Neural progenitor cell (in vitro differentiated cells): ENCODE data around the gene TOR1AIP2. TPM values are rescaled to one million over a fixed set of nuclear protein-coding genes. Genes with fewer than 3 reads are reported as not detected.

ENCODE experiments used
- DNase-seq: peaks from one replicate; pipeline ENCODE4 v3.0.0-alpha.2; 2016; ENCODE audit warnings: low spot score
- H2AFZ ChIP-seq: fragments of 200-600 bp; sonication (generic); replicated peaks from 2 replicates; pipeline ENCODE4 v1.6.1; 2016; ENCODE audit warnings: antibody characterized with exemption
- H3F3A ChIP-seq: fragments of 200-600 bp; sonication (generic); 2 replicates; pipeline ENCODE4 v1.6.1; 2016; ENCODE audit warnings: antibody characterized with exemption, low read depth
- H3K27ac ChIP-seq: fragments of 200-600 bp; sonication (generic); 2 replicates; pipeline ENCODE4 v1.5.1; 2016; ENCODE audit warnings: mild to moderate bottlenecking
- H3K27me3 ChIP-seq: fragments of 200-600 bp; sonication (generic); 2 replicates; pipeline ENCODE4 v1.6.1; 2016; ENCODE audit warnings: mild to moderate bottlenecking, moderate library complexity
- H3K36me3 ChIP-seq: fragments of 200-600 bp; sonication (generic); 2 replicates; pipeline ENCODE4 v1.5.1; 2016
- H3K4me1 ChIP-seq: fragments of 200-600 bp; sonication (generic); 2 replicates; pipeline ENCODE4 v1.6.1; 2016; ENCODE audit warnings: mixed run types
- H3K4me2 ChIP-seq: fragments of 200-600 bp; sonication (generic); 2 replicates; pipeline ENCODE4 v1.6.1; 2016
- H3K4me3 ChIP-seq: fragments of 200-600 bp; sonication (generic); 2 replicates; pipeline ENCODE4 v1.5.1; 2016
- H3K79me2 ChIP-seq: fragments of 200-600 bp; sonication (generic); 2 replicates; pipeline ENCODE4 v1.6.1; 2016; ENCODE audit warnings: low read depth
- H3K9ac ChIP-seq: fragments of 200-600 bp; sonication (generic); 2 replicates; pipeline ENCODE4 v1.6.1; 2016
- H3K9me3 ChIP-seq: fragments of 200-600 bp; sonication (generic); 2 replicates; pipeline ENCODE4 v1.5.1; 2016; ENCODE audit warnings: low read depth
- H4K20me1 ChIP-seq: fragments of 200-600 bp; sonication (generic); 2 replicates; pipeline ENCODE4 v1.6.1; 2016; ENCODE audit warnings: low read depth
- H3K27ac Mint-ChIP-seq: 3 replicates; pipeline ENCODE4 v1.8.0; 2021; ENCODE audit warnings: mixed read lengths
- H3K27me3 Mint-ChIP-seq: 2 replicates; pipeline ENCODE4 v1.8.0; 2022; ENCODE audit warnings: low read depth, mild to moderate bottlenecking, inconsistent platforms, moderate library complexity, mixed read lengths; ENCODE audit not compliant: insufficient read depth
- H3K36me3 Mint-ChIP-seq: 3 replicates; pipeline ENCODE4 v1.8.0; 2021; ENCODE audit warnings: mixed read lengths
- H3K4me1 Mint-ChIP-seq: 3 replicates; pipeline ENCODE4 v1.8.0; 2021; ENCODE audit warnings: mixed read lengths
- H3K4me3 Mint-ChIP-seq: 3 replicates; pipeline ENCODE4 v1.8.0; 2021; ENCODE audit warnings: mild to moderate bottlenecking, moderate library complexity, mixed read lengths
- H3K9me3 Mint-ChIP-seq: 3 replicates; pipeline ENCODE4 v1.8.0; 2020; ENCODE audit warnings: mixed read lengths
- CTCF ChIP-seq: fragments of 200-600 bp; sonication (generic); IDR thresholded peaks from 2 replicates; pipeline ENCODE4 v1.5.1; 2017; ENCODE audit warnings: antibody characterized with exemption, mild to moderate bottlenecking
- EZH2 ChIP-seq: fragments of 200-600 bp; sonication (generic); IDR thresholded peaks from 2 replicates; pipeline ENCODE4 v1.6.1; 2017; ENCODE audit warnings: antibody characterized with exemption, mild to moderate bottlenecking, moderate library complexity
- EZH2phosphoT487 ChIP-seq: fragments of 200-600 bp; sonication (generic); IDR thresholded peaks from 2 replicates; pipeline ENCODE4 v1.6.1; 2017; ENCODE audit warnings: antibody characterized with exemption
- total RNA-seq: library from RNA; depleted of rRNA; stranded (reverse); fragments of >200 nt; gene quantifications from 2 replicates; pipeline ENCODE4 v1.2.3, GENCODE V29; 2015; ENCODE audit warnings: low replicate concordance

TOR1AIP2 gene
- total RNA-seq, 1 donor from 2014 or later = 89.5 TPM

GRCh38 chr1:179808503-179808902 is 69.1 kb downstream of the TOR1AIP2 start:
- no peak overlapping the region for H3K4me2 ChIP-seq
- no peaks in the 10 kb centered on the region for H4K20me1 ChIP-seq
- no peaks in the 10 kb centered on the region for H3K9me3 ChIP-seq
- H3K9ac ChIP-seq = no peak overlapping the region
- no peak for DNase-seq
- H3F3A ChIP-seq = no peaks in the 10 kb centered on the region
- H3K9me3 Mint-ChIP-seq = no peaks in the 10 kb centered on the region
- H3K27ac Mint-ChIP-seq = no peak overlapping the region
- H3K27me3 ChIP-seq = peaks cover 5% of the 10 kb centered on the region
- TF ChIP-seq EZH2phosphoT487 = no peak
- TF ChIP-seq EZH2 = no peak
- no peak for TF ChIP-seq CTCF
- H3K4me1 Mint-ChIP-seq = peaks cover 16% of the 10 kb centered on the region
- H3K27me3 Mint-ChIP-seq = peaks cover 5% of the 10 kb centered on the region
- no peak overlapping the region for H3K4me3 ChIP-seq
- no peak overlapping the region for H3K27ac ChIP-seq
- no peak overlapping the region for H2AFZ ChIP-seq
- no peaks in the 10 kb centered on the region for H3K36me3 ChIP-seq
- H3K79me2 ChIP-seq = no peaks in the 10 kb centered on the region
- H3K36me3 Mint-ChIP-seq = no peaks in the 10 kb centered on the region
- H3K4me3 Mint-ChIP-seq = no peak overlapping the region
- no peaks in the 10 kb centered on the region for H3K4me1 ChIP-seq

DNA sequence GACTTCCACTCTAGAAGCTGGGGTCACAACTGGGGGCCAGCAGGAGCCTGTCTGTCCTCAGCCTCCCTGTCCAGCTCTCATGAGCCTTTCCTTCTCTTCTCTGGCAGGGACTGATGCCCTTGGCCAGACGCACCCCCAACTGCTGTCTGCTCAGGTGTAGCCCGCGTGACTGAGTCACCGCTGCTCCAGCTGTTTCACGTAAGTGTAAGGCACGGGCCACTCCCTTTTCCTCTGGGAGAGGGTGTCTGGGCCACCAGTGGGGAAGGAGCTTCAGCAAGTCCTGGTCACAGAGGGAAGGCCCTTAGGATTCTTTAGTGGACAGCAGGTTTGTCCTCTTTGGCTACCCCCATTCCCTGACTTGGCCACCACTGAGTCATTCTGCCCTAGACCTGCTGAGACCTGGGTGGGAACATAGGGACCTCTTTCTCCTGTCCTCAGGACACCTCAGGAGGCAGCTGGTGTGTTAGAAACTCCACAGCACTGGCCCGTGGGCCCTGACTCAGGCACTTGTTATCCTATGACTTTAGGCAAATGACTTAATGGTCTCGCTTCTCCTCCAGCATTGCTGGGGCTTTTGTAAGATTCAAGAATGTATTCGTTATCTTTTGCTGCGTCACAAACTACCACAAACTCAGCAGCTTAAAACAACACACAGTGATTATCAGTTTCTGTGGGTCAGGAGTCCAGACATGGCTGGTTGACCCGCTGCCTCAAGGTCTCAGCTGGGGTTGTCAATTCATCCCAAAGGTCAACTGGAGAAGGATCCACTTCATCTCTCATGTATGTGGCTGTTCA is 69.7 kb downstream of the TOR1AIP2 start:
- H3K4me1 Mint-ChIP-seq = peaks cover 11% of the 10 kb centered on the region
- Histone ChIP-seq H4K20me1 (no peaks in the 10 kb centered on the region), H2AFZ (no peak overlapping the region), H3K9me3 (no peaks in the 10 kb centered on the region), H3F3A (no peaks in the 10 kb centered on the region), H3K4me2 (no peak overlapping the region), H3K4me1 (no peaks in the 10 kb centered on the region), H3K27ac (no peak overlapping the region), H3K36me3 (no peaks in the 10 kb centered on the region), H3K79me2 (no peaks in the 10 kb centered on the region), H3K27me3 (no peaks in the 10 kb centered on the region), H3K4me3 (no peak overlapping the region), H3K9ac (no peak overlapping the region)
- DNase-seq = no peak
- H3K9me3 Mint-ChIP-seq = no peaks in the 10 kb centered on the region
- H3K4me3 Mint-ChIP-seq = no peak overlapping the region
- H3K27ac Mint-ChIP-seq = no peak overlapping the region
- H3K36me3 Mint-ChIP-seq = no peaks in the 10 kb centered on the region
- peaks cover 3% of the 10 kb centered on the region for H3K27me3 Mint-ChIP-seq
- TF ChIP-seq EZH2phosphoT487 (no peak), CTCF (no peak), EZH2 (no peak)

- TF ChIP-seq EZH2phosphoT487 (no peak), EZH2 (no peak), CTCF (no peak)
- H3K36me3 ChIP-seq = no peaks in the 10 kb centered on the region
- no peak overlapping the region for H3K4me3 ChIP-seq
- no peaks in the 10 kb centered on the region for H3K4me1 ChIP-seq
- H4K20me1 ChIP-seq = no peaks in the 10 kb centered on the region
- no peaks in the 10 kb centered on the region for H3F3A ChIP-seq
- Mint-ChIP-seq H3K27me3 (peaks cover 3% of the 10 kb centered on the region), H3K27ac (no peak overlapping the region), H3K9me3 (no peaks in the 10 kb centered on the region), H3K36me3 (no peaks in the 10 kb centered on the region), H3K4me3 (no peak overlapping the region), H3K4me1 (peaks cover 11% of the 10 kb centered on the region)
- H3K27me3 ChIP-seq = no peaks in the 10 kb centered on the region
- H3K79me2 ChIP-seq = no peaks in the 10 kb centered on the region
- DNase-seq = no peak
- no peak overlapping the region for H3K9ac ChIP-seq
- H3K27ac ChIP-seq = no peak overlapping the region
- H3K9me3 ChIP-seq = no peaks in the 10 kb centered on the region
- no peak overlapping the region for H3K4me2 ChIP-seq
- no peak overlapping the region for H2AFZ ChIP-seq
These were observed 70.3 kb downstream of the TOR1AIP2 start for GRCh38 chr1:179807291-179807690.
